ENCODE results near the gene CRPPA. TPM values are rescaled to one million over a fixed set of nuclear protein-coding genes. Genes with fewer than 3 reads are reported as not detected.
A peak's percentile ranks its signal among the peaks of the same experiment; 100 is the strongest.

Gene CRPPA
- total RNA-seq, result 0.91 and 1.5 TPM in 2 replicates

DNA sequence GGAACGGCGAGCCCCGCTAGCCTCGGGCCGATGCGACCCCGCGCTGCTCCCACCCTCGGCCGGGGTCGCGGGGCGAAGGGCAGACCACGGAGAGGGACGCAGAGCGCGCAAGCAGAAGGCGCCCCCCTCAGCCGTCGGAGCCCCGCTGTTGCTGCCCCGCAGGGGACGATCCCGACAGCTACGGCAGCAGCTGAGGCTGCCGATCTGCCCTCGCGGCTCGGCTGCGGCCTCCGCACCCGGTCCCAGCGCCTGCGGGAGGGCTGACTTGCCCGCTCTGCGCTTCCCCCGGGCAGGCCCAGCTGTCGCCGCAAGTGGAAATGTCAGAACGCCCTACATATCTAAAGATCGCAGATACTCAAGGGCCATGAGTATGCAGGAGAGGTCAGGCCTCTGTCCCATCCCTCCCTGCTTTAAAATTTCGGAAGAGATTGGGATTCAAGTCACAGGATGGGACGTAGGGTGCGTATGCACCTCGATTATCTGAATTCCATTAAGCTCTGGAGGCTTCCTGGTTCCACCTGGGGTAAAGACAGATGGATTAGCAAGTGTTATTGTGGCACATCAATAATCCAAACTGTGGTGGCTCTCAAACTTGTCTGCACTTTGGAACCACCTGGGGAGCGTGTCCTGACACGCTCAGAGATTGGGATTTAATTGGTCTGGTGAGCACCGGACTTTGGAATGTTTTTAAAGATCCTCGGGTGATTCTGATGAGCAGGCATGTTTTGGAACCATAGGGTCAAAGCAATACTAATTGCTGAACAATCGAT, at the start of gene CRPPA:
Gene CRPPA, minus strand, starts transcription at position 206 of the 770 bp plus-strand sequence. CDS start 216 bp downstream, outside the sequence.
- intact Hi-C loops (cut with micrococcal nuclease), result loop anchor here (2.0 to 10.0 kb wide), 3 partner anchors 331 to 877 kb away; partner anchors contain the start of genes AHR and TSPAN13
- CTCF ChIA-PET, result interaction anchor here (1.0 to 2.1 kb wide), 2 partner anchors 143 to 220 kb away, joined by 3 to 10 read pairs; no protein-coding TSS in a partner anchor
- Mint-ChIP-seq H3K4me3 (peak within 1 kb of the TSS; percentile 93), H3K4me1 (peaks cover 22% of the 10 kb centered on the region), H3K36me3 (ENCODE audit: low read depth) (no peaks in the 10 kb centered on the region), H3K9me3 (no peaks in the 10 kb centered on the region), H3K27ac (peak within 1 kb of the TSS; percentile 95), H3K27me3 (no peaks in the 10 kb centered on the region)
- POLR2A ChIA-PET, result interaction anchor here (1.1 to 2.7 kb wide), 4 partner anchors 12 to 224 kb away, joined by 3 to 30 read pairs (median 4); partner anchors contain the start of genes ANKMY2 and BZW2
- DNase-seq (no peak), ATAC-seq (ENCODE audit: low read depth) (peak; percentile 25)
- no peak for TF ChIP-seq CTCF (IDR thresholded peaks at IDR 0.05)

DNA sequence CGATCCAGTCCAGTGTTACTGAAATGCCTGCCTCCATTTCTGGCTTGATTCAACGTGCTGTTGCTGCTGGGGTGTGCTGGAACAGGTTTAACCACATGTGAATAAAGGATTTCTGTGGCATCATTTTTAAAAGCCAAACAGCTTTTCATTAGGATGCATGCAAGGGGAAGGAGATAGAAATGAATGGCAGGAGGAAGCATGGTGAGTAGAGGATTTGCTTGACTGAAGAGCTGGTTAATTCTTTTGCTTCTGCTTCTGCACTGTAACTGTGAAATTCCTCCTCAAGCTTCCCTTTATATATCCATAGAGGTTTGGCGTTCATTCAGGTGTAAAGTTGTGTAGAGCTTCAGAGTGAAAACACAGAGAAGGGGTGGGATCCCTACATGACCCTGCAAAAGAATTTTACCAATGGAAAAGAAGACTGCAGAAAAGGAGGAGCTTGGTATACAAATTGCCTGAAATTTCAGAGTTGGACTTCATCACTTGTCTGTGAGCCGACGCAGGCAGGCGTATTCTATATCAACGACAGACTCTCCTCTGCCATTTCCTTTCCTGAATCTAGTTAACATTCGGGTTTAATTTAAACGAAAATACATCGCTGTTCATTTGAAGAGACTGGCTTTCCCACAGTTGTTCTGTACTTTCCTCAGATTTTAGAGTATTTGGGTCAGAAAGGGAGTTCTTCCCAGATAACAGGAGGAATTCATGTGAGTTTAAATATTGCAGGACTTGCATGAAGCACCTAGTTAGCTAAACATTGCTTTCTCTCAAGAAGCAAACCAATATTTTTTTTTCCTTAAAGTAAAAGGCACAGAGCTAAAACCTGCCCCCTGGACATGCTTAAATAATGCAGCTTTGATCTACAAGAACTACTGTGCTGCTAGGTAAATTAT, 44.4 kb upstream of the CRPPA start, which contains the start of gene SOSTDC1:
Gene SOSTDC1, minus strand, starts transcription at position 270 of the 893 bp plus-strand sequence. Its CDS starts 70 bp downstream, at position 200.
- Mint-ChIP-seq H3K4me1 (no peaks in the 10 kb centered on the region), H3K27me3 (peaks cover 4% of the 10 kb centered on the region), H3K4me3 (no peak within 1 kb of the TSS), H3K36me3 (ENCODE audit: low read depth) (no peaks in the 10 kb centered on the region), H3K9me3 (no peaks in the 10 kb centered on the region), H3K27ac (no peak within 1 kb of the TSS)
- ChIA-PET POLR2A (no interaction called here), CTCF (no interaction called here)
- ATAC-seq (ENCODE audit: low read depth) (no peak), DNase-seq (no peak)
- no peak for TF ChIP-seq CTCF (IDR thresholded peaks at IDR 0.05)
- intact Hi-C loops (cut with micrococcal nuclease), result no loop called here

GRCh38 chr7:16463949-16464715, 42.8 kb upstream of the CRPPA start:
- Mint-ChIP-seq H3K27ac (no peak overlapping the region), H3K9me3 (no peaks in the 10 kb centered on the region), H3K36me3 (ENCODE audit: low read depth) (no peaks in the 10 kb centered on the region), H3K4me3 (no peak overlapping the region), H3K27me3 (peaks cover 3% of the 10 kb centered on the region), H3K4me1 (no peaks in the 10 kb centered on the region)
- ChIA-PET POLR2A (no interaction called here), CTCF (no interaction called here)
- TF ChIP-seq CTCF (IDR thresholded peaks at IDR 0.05), result no peak
- DNase-seq (no peak), ATAC-seq (ENCODE audit: low read depth) (no peak)
- intact Hi-C loops (cut with micrococcal nuclease), result no loop called here

- ChIA-PET CTCF (no interaction called here), POLR2A (no interaction called here)
- H3K27me3 Mint-ChIP-seq, result no peaks in the 10 kb centered on the region
- no peaks in the 10 kb centered on the region for H3K9me3 Mint-ChIP-seq
- ATAC-seq (ENCODE audit: low read depth) (no peak), DNase-seq (no peak)
- H3K27ac Mint-ChIP-seq, result no peak overlapping the region
- no peaks in the 10 kb centered on the region for H3K36me3 Mint-ChIP-seq (ENCODE audit: low read depth)
- TF ChIP-seq CTCF (IDR thresholded peaks at IDR 0.05), result no peak
- intact Hi-C loops (cut with micrococcal nuclease), result no loop called here
- H3K4me3 Mint-ChIP-seq, result no peak overlapping the region
- no peaks in the 10 kb centered on the region for H3K4me1 Mint-ChIP-seq
Observed at GRCh38 chr7:16463520-16463919, 42.2 kb upstream of the CRPPA start.

All from activated B cell treated with CpG ODN at 0.5 μM for 24 hours (primary cell).